ENCODE results near the gene ERFE. TPM values are rescaled to one million over a fixed set of nuclear protein-coding genes. Genes with fewer than 3 reads are reported as not detected.

The ERFE gene
- total and polyA plus RNA-seq, 8 donors: 0.15 to 1.4 (median 0.63) TPM

GRCh38 chr2:238130111-238130695 is 28.6 kb upstream of the ERFE start:
- Histone ChIP-seq H3K4me3 (no peak overlapping the region), H3K27ac (no peak overlapping the region), H3K9me3 (no peaks in the 10 kb centered on the region), H3K36me3 (no peaks in the 10 kb centered on the region), H3K27me3 (peaks cover 0 to 25% of the 10 kb centered on the region in 2 donors), H3K4me1 (peaks cover 0 to 5% of the 10 kb centered on the region in 2 donors)
- DNase-seq (no peak), ATAC-seq (no peak)
- no peak for TF ChIP-seq CTCF (IDR thresholded peaks at IDR 0.05)
- intact Hi-C loops (cut with DNase I): no loop called here

GRCh38 chr2:238130696-238131628 is 27.8 kb upstream of the ERFE start:
- TF ChIP-seq CTCF (IDR thresholded peaks at IDR 0.05): no peak
- intact Hi-C loops (cut with DNase I): no loop called here
- Histone ChIP-seq H3K4me3 (no peak overlapping the region), H3K27me3 (peaks cover 0 to 25% of the 10 kb centered on the region in 2 donors), H3K27ac (no peak overlapping the region), H3K36me3 (no peaks in the 10 kb centered on the region), H3K4me1 (peaks cover 0 to 5% of the 10 kb centered on the region in 2 donors), H3K9me3 (no peaks in the 10 kb centered on the region)
- ATAC-seq: no peak
- peak in 1 of 4 donors; percentile 76 for DNase-seq

GRCh38 chr2:238131761-238132462 is 26.9 kb upstream of the ERFE start:
- Histone ChIP-seq H3K4me1 (peaks cover 0 to 9% of the 10 kb centered on the region in 2 donors), H3K27ac (no peak overlapping the region), H3K36me3 (no peaks in the 10 kb centered on the region), H3K4me3 (no peak overlapping the region), H3K27me3 (peaks cover 0 to 25% of the 10 kb centered on the region in 2 donors), H3K9me3 (no peaks in the 10 kb centered on the region)
- TF ChIP-seq CTCF (IDR thresholded peaks at IDR 0.05): no peak
- intact Hi-C loops (cut with DNase I): no loop called here
- ATAC-seq: no peak
- DNase-seq: peak in 1 of 4 donors; percentile 49

GRCh38 chr2:238132463-238133450 is 26.0 kb upstream of the ERFE start:
- DNase-seq (peak in 1 of 4 donors; percentile 69), ATAC-seq (no peak)
- peaks cover 0 to 19% of the 10 kb centered on the region in 2 donors for H3K27me3 ChIP-seq
- peaks cover 0 to 10% of the 10 kb centered on the region in 2 donors for H3K4me1 ChIP-seq
- H3K4me3 ChIP-seq: no peak overlapping the region
- intact Hi-C loops (cut with DNase I): no loop called here
- H3K36me3 ChIP-seq: no peaks in the 10 kb centered on the region
- no peaks in the 10 kb centered on the region for H3K9me3 ChIP-seq
- H3K27ac ChIP-seq: no peak overlapping the region
- TF ChIP-seq CTCF (IDR thresholded peaks at IDR 0.05): no peak
